HepG2 (cell line): ENCODE measurements around the gene RCBTB1. TPM values are rescaled to one million over a fixed set of nuclear protein-coding genes. Genes with fewer than 3 reads are reported as not detected.

Source experiments
- ATAC-seq: fragments of 200-7000 bp; cut with Tn5 transposase; 3 replicates; pipeline ENCODE4 v1.9.1; 2020; ENCODE audit warnings: mild to moderate bottlenecking, moderate library complexity
- BruUV-seq: library from RNA; stranded (reverse); fragments of 400-500 nt; replicated peaks from 2 replicates; lab custom pipeline; 2021; lab: Mats Ljungman, UMichigan
- CTCF ChIA-PET: fragments of 300-600 bp; formaldehyde crosslinking; extraction: SDS; loops from one replicate; lab custom pipeline; 2021; ENCODE audit warnings: low total read pairs, inconsistent platforms, low intra/inter-chr PET ratio; lab: Yijun Ruan, JAX
- POLR2A ChIA-PET: fragments of 350-600 bp; sonication (Branson Sonifier 250); formaldehyde crosslinking; loops from one replicate; lab custom pipeline; 2020; ENCODE audit warnings: antibody characterized with exemption, inconsistent platforms; lab: Yijun Ruan, JAX
- DNase-seq: peaks from one replicate; pipeline ENCODE4 v3.0.0-alpha.2; 2015; ENCODE audit warnings: low spot score
- FAIRE-seq: peaks from 3 replicates; lab custom pipeline; 2011; peaks lifted over from hg19 to GRCh38; lab: Jason Lieb, UNC
- H2AFZ ChIP-seq: one replicate; pipeline ENCODE4 v1.6.1; 2011; ENCODE audit warnings: low read length, inconsistent platforms
- H3K27ac ChIP-seq: fragments of 300-600 bp; 3 replicates; pipeline ENCODE4 v1.8.0; 2011; ENCODE audit warnings: mixed run types, mild to moderate bottlenecking, mixed read lengths, low read length, inconsistent platforms; ENCODE audit not compliant: insufficient read depth; ENCODE audit errors: extremely low read length
- H3K27me3 ChIP-seq, 2 experiments: fragments of 200-600 bp in 1 of 2; 2 replicates in 1 of 2; 3 replicates in 1 of 2; pipeline versions ENCODE4 v1.6.0 to v1.8.0; 2011; ENCODE audit warnings: low read length in 2 of 2, mild to moderate bottlenecking in 2 of 2, moderate library complexity in 2 of 2, inconsistent platforms in 1 of 2; ENCODE audit not compliant: insufficient read depth in 2 of 2, control insufficient read depth in 1 of 2
- H3K36me3 ChIP-seq, 2 experiments: fragments of 200-600 bp in 1 of 2; replicated peaks in 1 of 2; 2 replicates in 1 of 2; 3 replicates in 1 of 2; pipeline versions ENCODE4 v1.5.1 to v1.8.0; 2011; ENCODE audit warnings: low read length in 2 of 2, inconsistent platforms in 1 of 2; ENCODE audit not compliant: insufficient read depth in 2 of 2, control insufficient read depth in 1 of 2
- H3K4me1 ChIP-seq: 2 replicates; pipeline ENCODE4 v1.5.1; 2012; ENCODE audit warnings: low read length, inconsistent platforms; ENCODE audit not compliant: insufficient read depth
- H3K4me2 ChIP-seq: 2 replicates; pipeline ENCODE4 v1.6.0; 2011; ENCODE audit warnings: low read depth, low read length, inconsistent platforms
- H3K4me3 ChIP-seq, 3 experiments: fragments of 200-600 bp in 1 of 3; sonication (generic), shearing (Covaris generic) in 1 of 3; replicated peaks in 1 of 3; 2 replicates each; pipeline ENCODE4 v1.5.1; 2011 to 2016; ENCODE audit warnings: low read length in 3 of 3, inconsistent platforms in 2 of 3, low read depth in 2 of 3, mild to moderate bottlenecking in 2 of 3, control low read depth in 1 of 3, mixed read lengths in 1 of 3; ENCODE audit not compliant: insufficient read depth in 1 of 3
- H3K79me2 ChIP-seq: one replicate; pipeline ENCODE4 v1.6.1; 2011; ENCODE audit warnings: low read length, inconsistent platforms; ENCODE audit not compliant: insufficient read depth
- H3K9ac ChIP-seq: 2 replicates; pipeline ENCODE4 v1.6.0; 2011; ENCODE audit warnings: mild to moderate bottlenecking, low read depth, low read length, inconsistent platforms; ENCODE audit not compliant: insufficient read depth
- H3K9me3 ChIP-seq: 2 replicates; pipeline ENCODE4 v1.5.1; 2012; ENCODE audit warnings: mild to moderate bottlenecking, low read length
- H4K20me1 ChIP-seq: 2 replicates; pipeline ENCODE4 v1.6.0; 2011; ENCODE audit warnings: inconsistent platforms, mild to moderate bottlenecking, low read length, moderate library complexity; ENCODE audit not compliant: insufficient read depth
- EED ChIP-seq: sonication (generic); formaldehyde crosslinking; IDR thresholded peaks from 2 replicates; pipeline ENCODE4 v1.5.0; 2020; ENCODE audit warnings: mild to moderate bottlenecking, missing genetic modification reagents
- JUNB ChIP-seq: sonication (generic); formaldehyde crosslinking; IDR thresholded peaks from 2 replicates; pipeline ENCODE4 v1.8.0; 2022; ENCODE audit warnings: missing genetic modification reagents, mild to moderate bottlenecking, borderline replicate concordance
- KAT8 ChIP-seq: IDR thresholded peaks from 2 replicates; pipeline ENCODE4 v1.6.1; 2016; ENCODE audit warnings: missing genetic modification reagents, missing compliant biosample characterization
- MIER3 ChIP-seq: IDR thresholded peaks from 2 replicates; pipeline ENCODE4 v1.6.1; 2016; ENCODE audit warnings: missing compliant biosample characterization, borderline replicate concordance
- MTF2 ChIP-seq: sonication (generic); formaldehyde crosslinking; IDR thresholded peaks from 2 replicates; pipeline ENCODE4 v1.5.0; 2020; ENCODE audit warnings: missing genetic modification reagents, borderline replicate concordance
- NFATC3 ChIP-seq: sonication (generic); formaldehyde crosslinking; IDR thresholded peaks from 2 replicates; pipeline ENCODE4 v1.5.1; 2020; ENCODE audit warnings: mild to moderate bottlenecking, missing genetic modification reagents
- NFE2L1 ChIP-seq: sonication (generic); formaldehyde crosslinking; IDR thresholded peaks from 2 replicates; pipeline ENCODE4 v1.4.0; 2020; ENCODE audit warnings: missing genetic modification reagents, mild to moderate bottlenecking, borderline replicate concordance
- PAX8 ChIP-seq: sonication (generic); formaldehyde crosslinking; IDR thresholded peaks from 2 replicates; pipeline ENCODE4 v1.8.0; 2022; ENCODE audit warnings: mild to moderate bottlenecking, missing genetic modification reagents, borderline replicate concordance
- PAXIP1 ChIP-seq: sonication (generic); formaldehyde crosslinking; conservative IDR thresholded peaks from 2 replicates; pipeline ENCODE4 v1.4.0; 2020; ENCODE audit warnings: mild to moderate bottlenecking, missing genetic modification reagents, moderate library complexity
- RBAK ChIP-seq: sonication (generic); formaldehyde crosslinking; IDR thresholded peaks from 2 replicates; pipeline ENCODE4 v1.5.1; 2020; ENCODE audit warnings: mild to moderate bottlenecking, missing genetic modification reagents
- SMAD9 ChIP-seq: sonication (generic); formaldehyde crosslinking; IDR thresholded peaks from 2 replicates; pipeline ENCODE4 v1.5.1; 2020; ENCODE audit warnings: mild to moderate bottlenecking, missing genetic modification reagents
- ZBTB1 ChIP-seq: sonication (generic); formaldehyde crosslinking; IDR thresholded peaks from 2 replicates; pipeline ENCODE4 v1.4.0; 2020; ENCODE audit warnings: missing genetic modification reagents, borderline replicate concordance
- ZKSCAN8 ChIP-seq: IDR thresholded peaks from 2 replicates; pipeline ENCODE4 v1.6.1; 2016; ENCODE audit warnings: borderline replicate concordance, missing genetic modification reagents, missing compliant biosample characterization
- ZNF224 ChIP-seq: sonication (generic); formaldehyde crosslinking; IDR thresholded peaks from 2 replicates; pipeline ENCODE4 v1.5.0; 2020; ENCODE audit warnings: mild to moderate bottlenecking, missing genetic modification reagents
- ZNF615 ChIP-seq: sonication (generic); formaldehyde crosslinking; IDR thresholded peaks from 2 replicates; pipeline ENCODE4 v1.5.0; 2020; ENCODE audit warnings: mild to moderate bottlenecking, missing genetic modification reagents, borderline replicate concordance
- ZNF616 ChIP-seq: sonication (generic); formaldehyde crosslinking; IDR thresholded peaks from 2 replicates; pipeline ENCODE4 v1.5.0; 2020; ENCODE audit warnings: low read depth, mild to moderate bottlenecking, missing genetic modification reagents
- WGBS: methylation state at CpG from one replicate; pipeline ENCODE4 v1.1.6; 2017; ENCODE audit warnings: low lambda C conversion rate; 5-methylcytosine and 5-hydroxymethylcytosine counted together
- in situ Hi-C: cut with HindIII; loops from 2 replicates; pipeline ENCODE4 v1.10.0; 2017; ENCODE audit warnings: low pct_unique_long_range_greater_than_20kb; ENCODE audit not compliant: extremely low pct_ligation_motif_present
- intact Hi-C: fragments of 100-400 bp; cut with micrococcal nuclease; formaldehyde crosslinking; loops from one replicate; pipeline ENCODE4 v1.10.0; 2022; ENCODE audit not compliant: unreplicated experiment
- polyA plus RNA-seq, 8 experiments: library from polyadenylated mRNA; depleted of rRNA in 3 of 8; stranded (reverse) in 7 of 8; unstranded in 1 of 8; fragments of >200 nt; fragmentation: Illumina TruSeq in 4 of 8; extraction: Trizol in 4 of 8; gene quantifications; 2 replicates each; pipeline versions ENCODE4 v1.2.1 to v1.2.3, GENCODE V29; 2011 to 2016; ENCODE audit warnings: low read depth in 4 of 8, missing spikeins in 1 of 8, mixed read lengths in 1 of 8; ENCODE audit not compliant: insufficient read depth in 1 of 8
- total RNA-seq, 5 experiments: library from RNA; depleted of rRNA; stranded (reverse); fragments of >200 nt; fragmentation: Illumina TruSeq; extraction: Trizol; gene quantifications; 2 replicates each; pipeline ENCODE4 v1.2.3, GENCODE V29; 2016; ENCODE audit warnings: low read depth in 1 of 5
- TF ChIP-seq, protein P1 (sequence below): IDR thresholded peaks from 2 replicates; pipeline ENCODE4 v1.6.1; 2016; ENCODE audit warnings: missing compliant biosample characterization, missing genetic modification reagents, borderline replicate concordance
- TF ChIP-seq, protein P2 (sequence below): sonication (generic); formaldehyde crosslinking; IDR thresholded peaks from 2 replicates; pipeline ENCODE4 v1.9.0; 2021; ENCODE audit warnings: missing genetic modification reagents, borderline replicate concordance

The RCBTB1 gene
- total and polyA plus RNA-seq, 2 of the 13 experiments (the other 11 are each of a cell fraction or from before 2014, with no cell fraction given) = 13.4 to 21.6 TPM

DNA sequence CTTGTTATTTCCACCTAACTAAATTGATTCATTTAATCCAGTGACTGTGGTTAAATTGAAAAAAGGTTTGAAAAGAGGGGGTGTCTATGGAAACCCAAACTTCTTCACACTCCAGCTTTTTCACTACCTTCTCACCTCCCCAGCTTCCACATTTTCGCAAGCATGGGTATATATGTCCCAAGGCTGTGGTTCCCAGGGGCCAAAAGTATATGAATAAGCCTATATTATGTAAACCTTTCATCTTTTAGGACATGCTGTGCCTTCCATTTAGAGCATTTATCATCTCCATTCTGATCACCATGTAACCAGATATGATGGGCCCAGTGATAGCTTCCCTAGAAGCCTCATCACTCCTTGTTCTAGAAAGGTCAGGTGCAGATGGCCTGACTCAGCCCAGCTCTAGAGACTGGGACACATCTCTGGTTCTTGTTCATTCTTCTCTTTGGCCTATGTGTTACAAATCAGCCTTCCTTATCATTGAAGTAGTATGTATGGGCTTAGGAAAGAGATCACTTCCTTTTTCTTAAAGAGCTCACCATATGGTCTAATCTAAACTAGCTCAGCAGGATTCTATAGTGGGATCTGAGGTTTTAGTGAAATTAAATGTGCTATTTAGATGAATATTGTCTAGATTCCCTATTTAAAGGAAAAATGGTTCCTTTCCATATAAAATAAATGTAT, 23.4 kb upstream of the RCBTB1 start:
- ATAC-seq = no peak
- no peak overlapping the region for H2AFZ ChIP-seq
- no peaks in the 10 kb centered on the region for H3K36me3 ChIP-seq
- H3K27ac ChIP-seq = no peak overlapping the region
- WGBS = 7% methylated on average over 1 of the region's 1 CpG
- no peak overlapping the region for H3K4me3 ChIP-seq
- in situ Hi-C loops (loop anchor here (5.0 kb wide), 2 partner anchors 186 to 306 kb away; no protein-coding TSS in a partner anchor), intact Hi-C loops (no loop called here)
- FAIRE-seq = no peak
- H3K4me1 ChIP-seq = peaks cover 32% of the 10 kb centered on the region
- no peaks in the 10 kb centered on the region for H3K9me3 ChIP-seq
- ChIA-PET POLR2A (no interaction called here), CTCF (no interaction called here)
- H3K4me2 ChIP-seq = no peak overlapping the region
- no peak for DNase-seq
- no peaks in the 10 kb centered on the region for H3K79me2 ChIP-seq
- H4K20me1 ChIP-seq = no peaks in the 10 kb centered on the region
- no peaks in the 10 kb centered on the region for H3K27me3 ChIP-seq
- no TSS peak for BruUV-seq
- no peak overlapping the region for H3K9ac ChIP-seq
- no peak for TF ChIP-seq JUNB (CRISPR knock-in tag)
- no peak for TF ChIP-seq PAXIP1 (CRISPR knock-in tag)
- TF ChIP-seq EED (CRISPR knock-in tag) = no peak
- no peak for TF ChIP-seq SMAD9 (CRISPR knock-in tag)
- TF ChIP-seq ZNF615 (CRISPR knock-in tag) = no peak
- no peak for TF ChIP-seq MTF2 (CRISPR knock-in tag)
- TF ChIP-seq, protein P1, sequence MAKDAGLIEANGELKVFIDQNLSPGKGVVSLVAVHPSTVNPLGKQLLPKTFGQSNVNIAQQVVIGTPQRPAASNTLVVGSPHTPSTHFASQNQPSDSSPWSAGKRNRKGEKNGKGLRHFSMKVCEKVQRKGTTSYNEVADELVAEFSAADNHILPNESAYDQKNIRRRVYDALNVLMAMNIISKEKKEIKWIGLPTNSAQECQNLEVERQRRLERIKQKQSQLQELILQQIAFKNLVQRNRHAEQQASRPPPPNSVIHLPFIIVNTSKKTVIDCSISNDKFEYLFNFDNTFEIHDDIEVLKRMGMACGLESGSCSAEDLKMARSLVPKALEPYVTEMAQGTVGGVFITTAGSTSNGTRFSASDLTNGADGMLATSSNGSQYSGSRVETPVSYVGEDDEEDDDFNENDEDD (CRISPR knock-in tag) = no peak
- no peak for TF ChIP-seq RBAK
- TF ChIP-seq ZNF616 (CRISPR knock-in tag) = no peak
- TF ChIP-seq PAX8 (CRISPR knock-in tag) = no peak
- TF ChIP-seq ZNF224 = no peak
- TF ChIP-seq, protein P2, sequence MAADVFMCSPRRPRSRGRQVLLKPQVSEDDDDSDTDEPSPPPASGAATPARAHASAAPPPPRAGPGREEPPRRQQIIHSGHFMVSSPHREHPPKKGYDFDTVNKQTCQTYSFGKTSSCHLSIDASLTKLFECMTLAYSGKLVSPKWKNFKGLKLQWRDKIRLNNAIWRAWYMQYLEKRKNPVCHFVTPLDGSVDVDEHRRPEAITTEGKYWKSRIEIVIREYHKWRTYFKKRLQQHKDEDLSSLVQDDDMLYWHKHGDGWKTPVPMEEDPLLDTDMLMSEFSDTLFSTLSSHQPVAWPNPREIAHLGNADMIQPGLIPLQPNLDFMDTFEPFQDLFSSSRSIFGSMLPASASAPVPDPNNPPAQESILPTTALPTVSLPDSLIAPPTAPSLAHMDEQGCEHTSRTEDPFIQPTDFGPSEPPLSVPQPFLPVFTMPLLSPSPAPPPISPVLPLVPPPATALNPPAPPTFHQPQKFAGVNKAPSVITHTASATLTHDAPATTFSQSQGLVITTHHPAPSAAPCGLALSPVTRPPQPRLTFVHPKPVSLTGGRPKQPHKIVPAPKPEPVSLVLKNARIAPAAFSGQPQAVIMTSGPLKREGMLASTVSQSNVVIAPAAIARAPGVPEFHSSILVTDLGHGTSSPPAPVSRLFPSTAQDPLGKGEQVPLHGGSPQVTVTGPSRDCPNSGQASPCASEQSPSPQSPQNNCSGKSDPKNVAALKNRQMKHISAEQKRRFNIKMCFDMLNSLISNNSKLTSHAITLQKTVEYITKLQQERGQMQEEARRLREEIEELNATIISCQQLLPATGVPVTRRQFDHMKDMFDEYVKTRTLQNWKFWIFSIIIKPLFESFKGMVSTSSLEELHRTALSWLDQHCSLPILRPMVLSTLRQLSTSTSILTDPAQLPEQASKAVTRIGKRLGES (CRISPR knock-in tag) = no peak
- TF ChIP-seq KAT8 = no peak
- no peak for TF ChIP-seq MIER3
- TF ChIP-seq ZKSCAN8 (CRISPR knock-in tag) = no peak
- TF ChIP-seq NFATC3 (CRISPR knock-in tag) = no peak
- TF ChIP-seq ZBTB1 (CRISPR knock-in tag) = no peak
- no peak for TF ChIP-seq NFE2L1 (CRISPR knock-in tag)
